Measurements from ENCODE around the gene MED8. TPM values are rescaled to one million over a fixed set of nuclear protein-coding genes. Genes with fewer than 3 reads are reported as not detected.

MED8 gene
- polyA plus RNA-seq, 2 of the 4 experiments (the other 2 are of a cell fraction) = 21.8 to 33.9 TPM

DNA sequence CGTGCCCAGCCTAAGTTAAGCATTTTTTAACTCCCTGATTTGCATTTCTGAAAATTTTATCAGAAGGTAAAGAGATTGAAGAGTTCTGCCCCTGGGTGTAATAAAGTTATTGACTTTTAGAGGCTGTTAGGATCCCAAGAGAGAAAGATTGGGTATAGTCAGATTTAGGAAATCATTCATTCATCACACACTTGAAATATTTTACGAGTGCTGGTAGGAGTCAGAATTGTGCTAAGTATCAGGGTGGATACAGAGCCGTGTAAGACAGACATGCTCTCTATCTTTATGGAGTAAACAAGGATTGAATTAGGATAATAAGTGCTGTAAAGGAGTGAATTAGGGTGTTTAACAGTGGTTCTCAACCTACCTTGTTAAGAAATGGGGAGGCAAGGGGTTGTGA lies 3.1 kb upstream of the MED8 start (continued):
- TF ChIP-seq BHLHE40 (IDR thresholded peaks at IDR 0.05; ENCODE audit: low read depth, low read length) = no peak
- TF ChIP-seq RCOR1 (IDR thresholded peaks at IDR 0.05; ENCODE audit: low read depth, low read length) = no peak
- TF ChIP-seq PHF8 (IDR thresholded peaks at IDR 0.05; ENCODE audit: borderline replicate concordance, low read depth) = no peak
- no peak for TF ChIP-seq CBX2 (IDR thresholded peaks at IDR 0.05; ENCODE audit: borderline replicate concordance, low read depth)
- no peak for TF ChIP-seq FOSL2 (IDR thresholded peaks at IDR 0.05)
- no peak for TF ChIP-seq FOSL2 (CRISPR knock-in tag; IDR thresholded peaks at IDR 0.05)

DNA sequence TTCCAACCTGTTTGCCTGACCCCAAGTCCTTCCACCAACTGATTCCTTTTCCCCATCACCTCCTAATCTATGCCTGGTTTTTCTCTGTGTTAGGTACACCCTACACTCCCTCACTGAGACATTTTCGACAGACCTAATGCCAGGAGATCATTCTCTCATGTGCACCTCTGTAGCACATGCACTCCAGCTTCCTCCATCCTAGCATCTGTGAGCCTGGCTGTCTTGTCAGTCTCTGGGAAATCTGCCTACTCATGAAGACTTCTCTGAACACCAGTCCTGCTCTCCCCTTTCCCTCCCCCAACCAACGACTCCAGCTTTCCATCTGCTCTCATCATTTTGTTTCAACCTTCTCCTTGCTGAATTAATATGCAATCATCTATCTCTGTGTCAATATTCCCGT lies 987 bp downstream of the MED8 start:
- ATAC-seq (no peak), DNase-seq (ENCODE audit: low read depth in 1 of 2, low spot score in 1 of 2) (no peak), FAIRE-seq (no peak)
- no peak for TF ChIP-seq EHF (CRISPR knock-in tag; IDR thresholded peaks at IDR 0.05)
- no peak for TF ChIP-seq ESRRA (IDR thresholded peaks at IDR 0.05; ENCODE audit: borderline replicate concordance, low read length)
- TF ChIP-seq RCOR1 (IDR thresholded peaks at IDR 0.05; ENCODE audit: low read depth, low read length) = no peak
- no peak for TF ChIP-seq TP53 (CRISPR knock-in tag; IDR thresholded peaks at IDR 0.05)
- TF ChIP-seq, protein P1, sequence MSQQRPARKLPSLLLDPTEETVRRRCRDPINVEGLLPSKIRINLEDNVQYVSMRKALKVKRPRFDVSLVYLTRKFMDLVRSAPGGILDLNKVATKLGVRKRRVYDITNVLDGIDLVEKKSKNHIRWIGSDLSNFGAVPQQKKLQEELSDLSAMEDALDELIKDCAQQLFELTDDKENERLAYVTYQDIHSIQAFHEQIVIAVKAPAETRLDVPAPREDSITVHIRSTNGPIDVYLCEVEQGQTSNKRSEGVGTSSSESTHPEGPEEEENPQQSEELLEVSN (IDR thresholded peaks at IDR 0.05; ENCODE audit: borderline replicate concordance, low read depth) = no peak
- TF ChIP-seq, protein P2, sequence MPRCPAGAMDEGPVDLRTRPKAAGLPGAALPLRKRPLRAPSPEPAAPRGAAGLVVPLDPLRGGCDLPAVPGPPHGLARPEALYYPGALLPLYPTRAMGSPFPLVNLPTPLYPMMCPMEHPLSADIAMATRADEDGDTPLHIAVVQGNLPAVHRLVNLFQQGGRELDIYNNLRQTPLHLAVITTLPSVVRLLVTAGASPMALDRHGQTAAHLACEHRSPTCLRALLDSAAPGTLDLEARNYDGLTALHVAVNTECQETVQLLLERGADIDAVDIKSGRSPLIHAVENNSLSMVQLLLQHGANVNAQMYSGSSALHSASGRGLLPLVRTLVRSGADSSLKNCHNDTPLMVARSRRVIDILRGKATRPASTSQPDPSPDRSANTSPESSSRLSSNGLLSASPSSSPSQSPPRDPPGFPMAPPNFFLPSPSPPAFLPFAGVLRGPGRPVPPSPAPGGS (IDR thresholded peaks at IDR 0.05) = no peak
- no peak for TF ChIP-seq ZSCAN20 (CRISPR knock-in tag; IDR thresholded peaks at IDR 0.05)
- no peak for TF ChIP-seq SMC3 (IDR thresholded peaks at IDR 0.05)
- TF ChIP-seq BHLHE40 (IDR thresholded peaks at IDR 0.05; ENCODE audit: low read depth, low read length) = no peak
- no peak for TF ChIP-seq POLR2AphosphoS2 (conservative IDR thresholded peaks at IDR 0.05; ENCODE audit: low read length)
- no peak for TF ChIP-seq MAZ (IDR thresholded peaks at IDR 0.05; ENCODE audit: borderline replicate concordance, low read depth, low read length)
- no peak for TF ChIP-seq JUN (IDR thresholded peaks at IDR 0.05)
- TF ChIP-seq RARB (CRISPR knock-in tag; IDR thresholded peaks at IDR 0.05) = no peak
- TF ChIP-seq FOXS1 (CRISPR knock-in tag; IDR thresholded peaks at IDR 0.05) = no peak
- TF ChIP-seq HOXB13 (CRISPR knock-in tag; IDR thresholded peaks at IDR 0.05; ENCODE audit: low read depth) = no peak
- no peak for TF ChIP-seq MYC (IDR thresholded peaks at IDR 0.05; ENCODE audit: borderline replicate concordance, low read length)
- TF ChIP-seq KDM5A (IDR thresholded peaks at IDR 0.05) = no peak
- peak overlapping the region; percentile 96 for H3K4me2 ChIP-seq
- ChIA-PET POLR2A (interaction anchor here (1.8 kb wide), 1 partner anchor 30 kb away, joined by 11 read pairs; the partner anchor contains the start of gene CDC20), CTCF (interaction anchor here (1.5 kb wide), 1 partner anchor 11 kb away, joined by 3 read pairs; no protein-coding TSS in a partner anchor)
- 28% methylated on average over 3 of the region's 3 CpGs for WGBS (ENCODE audit: missing lambda C conversion rate)
- peak overlapping the region; percentile 74 for H3K4me3 ChIP-seq
- no peaks in the 10 kb centered on the region for H3K9me3 ChIP-seq
- H3K4me1 ChIP-seq = peaks cover 22% of the 10 kb centered on the region; the same call in 2 of the 3 replicates
- peak overlapping the region; percentile 89 to 95; a peak in 5 of 6 replicates for H3K27ac ChIP-seq

DNA sequence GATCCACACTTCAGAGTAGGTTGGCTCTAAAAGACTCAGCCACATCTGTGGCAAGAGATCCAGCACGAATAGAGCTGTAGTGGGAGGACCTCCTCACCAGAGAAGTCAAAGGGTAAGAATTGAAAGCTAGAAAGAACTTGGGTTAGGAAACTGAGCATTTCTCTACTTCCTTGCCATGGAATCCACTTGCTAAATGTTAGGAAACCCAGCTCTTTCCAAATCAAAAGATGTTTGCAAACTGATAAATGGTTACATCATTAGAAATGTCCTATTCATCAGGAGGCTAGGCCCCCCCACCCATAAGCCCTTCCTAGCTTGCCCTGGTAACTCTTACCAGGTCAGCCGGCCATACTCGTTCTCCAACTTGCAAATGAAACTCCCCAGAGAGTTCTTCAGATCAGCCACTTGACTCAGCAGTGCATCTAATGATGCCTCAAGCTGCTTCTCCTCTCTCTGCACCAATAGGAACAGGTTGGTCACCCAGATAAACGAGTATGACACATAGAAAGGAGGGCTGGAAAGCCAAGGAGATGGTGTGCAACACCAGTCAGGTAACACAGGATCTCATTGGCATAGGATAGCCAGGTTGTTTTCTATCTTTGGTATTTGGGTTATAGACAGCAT lies 1.5 kb downstream of the MED8 start:
- Histone ChIP-seq H3K4me2 (peak overlapping the region; percentile 96), H3K4me3 (no peak overlapping the region; the same call in 2 of the 3 replicates), H3K27ac (no peak overlapping the region), H3K9me3 (no peaks in the 10 kb centered on the region), H3K4me1 (peaks cover 22% of the 10 kb centered on the region; the same call in 2 of the 3 replicates)
- TF ChIP-seq TFCP2L1 (CRISPR knock-in tag; IDR thresholded peaks at IDR 0.05) = no peak
- no peak for TF ChIP-seq RFX5 (IDR thresholded peaks at IDR 0.05)
- TF ChIP-seq EHMT2 (IDR thresholded peaks at IDR 0.05; ENCODE audit: low read depth) = no peak
- TF ChIP-seq, protein P3, sequence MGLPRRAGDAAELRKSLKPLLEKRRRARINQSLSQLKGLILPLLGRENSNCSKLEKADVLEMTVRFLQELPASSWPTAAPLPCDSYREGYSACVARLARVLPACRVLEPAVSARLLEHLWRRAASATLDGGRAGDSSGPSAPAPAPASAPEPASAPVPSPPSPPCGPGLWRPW (IDR thresholded peaks at IDR 0.05) = no peak
- WGBS (ENCODE audit: missing lambda C conversion rate) = 69% methylated on average over 4 of the region's 4 CpGs
- no peak for DNase-seq (ENCODE audit: low read depth in 1 of 2, low spot score in 1 of 2)
- ChIA-PET CTCF (interaction anchor here (1.5 kb wide), 1 partner anchor 11 kb away, joined by 3 read pairs; no protein-coding TSS in a partner anchor), POLR2A (no interaction called here)
- ATAC-seq = no peak
- FAIRE-seq = no peak
